Measurements from ENCODE around the gene FAM168A. TPM values are rescaled to one million over a fixed set of nuclear protein-coding genes. Genes with fewer than 3 reads are reported as not detected.

The FAM168A gene
- total and polyA plus RNA-seq, 12 donors = 7.7 to 41.8 (median 35.3) TPM

DNA sequence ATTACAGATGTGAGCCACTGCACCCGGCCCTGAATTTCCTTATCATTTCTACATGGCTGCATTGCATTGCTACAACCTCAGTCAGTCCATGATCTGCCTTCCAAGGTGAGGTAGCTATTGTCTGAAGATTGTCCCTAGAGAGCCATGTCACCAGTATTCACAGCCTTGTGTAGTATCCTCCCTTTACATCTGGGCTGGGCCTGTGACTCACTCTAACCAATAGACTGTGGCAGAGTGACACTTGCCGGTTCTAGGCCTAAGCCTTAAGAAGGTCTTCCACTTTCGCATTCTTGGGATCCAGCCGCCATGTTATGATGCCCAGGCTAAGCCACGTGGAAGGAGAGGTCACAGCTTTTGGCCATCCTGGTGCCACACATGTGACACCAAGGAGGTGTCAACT lies 38.3 kb upstream of the FAM168A start:
- no peaks in the 10 kb centered on the region for H3K36me3 ChIP-seq (replicated peaks in 1 of 2)
- intact Hi-C loops (cut with DNase I) = no loop called here
- no peak overlapping the region for H3K27ac ChIP-seq
- no peaks in the 10 kb centered on the region for H3K27me3 ChIP-seq
- no peaks in the 10 kb centered on the region for H3K4me1 ChIP-seq (replicated peaks in 1 of 2)
- no peak overlapping the region for H3K4me3 ChIP-seq
- 89 to 93% (median 90%) methylated on average over 2 to 5 of the region's 5 CpGs for WGBS, 4 donors
- no peaks in the 10 kb centered on the region for H3K9me3 ChIP-seq (replicated peaks in 1 of 3)
- no peak for DNase-seq
- TF ChIP-seq, protein P1, sequence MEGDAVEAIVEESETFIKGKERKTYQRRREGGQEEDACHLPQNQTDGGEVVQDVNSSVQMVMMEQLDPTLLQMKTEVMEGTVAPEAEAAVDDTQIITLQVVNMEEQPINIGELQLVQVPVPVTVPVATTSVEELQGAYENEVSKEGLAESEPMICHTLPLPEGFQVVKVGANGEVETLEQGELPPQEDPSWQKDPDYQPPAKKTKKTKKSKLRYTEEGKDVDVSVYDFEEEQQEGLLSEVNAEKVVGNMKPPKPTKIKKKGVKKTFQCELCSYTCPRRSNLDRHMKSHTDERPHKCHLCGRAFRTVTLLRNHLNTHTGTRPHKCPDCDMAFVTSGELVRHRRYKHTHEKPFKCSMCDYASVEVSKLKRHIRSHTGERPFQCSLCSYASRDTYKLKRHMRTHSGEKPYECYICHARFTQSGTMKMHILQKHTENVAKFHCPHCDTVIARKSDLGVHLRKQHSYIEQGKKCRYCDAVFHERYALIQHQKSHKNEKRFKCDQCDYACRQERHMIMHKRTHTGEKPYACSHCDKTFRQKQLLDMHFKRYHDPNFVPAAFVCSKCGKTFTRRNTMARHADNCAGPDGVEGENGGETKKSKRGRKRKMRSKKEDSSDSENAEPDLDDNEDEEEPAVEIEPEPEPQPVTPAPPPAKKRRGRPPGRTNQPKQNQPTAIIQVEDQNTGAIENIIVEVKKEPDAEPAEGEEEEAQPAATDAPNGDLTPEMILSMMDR (IDR thresholded peaks at IDR 0.05) = no peak
- no peak for TF ChIP-seq POLR2A (IDR thresholded peaks at IDR 0.05)

DNA sequence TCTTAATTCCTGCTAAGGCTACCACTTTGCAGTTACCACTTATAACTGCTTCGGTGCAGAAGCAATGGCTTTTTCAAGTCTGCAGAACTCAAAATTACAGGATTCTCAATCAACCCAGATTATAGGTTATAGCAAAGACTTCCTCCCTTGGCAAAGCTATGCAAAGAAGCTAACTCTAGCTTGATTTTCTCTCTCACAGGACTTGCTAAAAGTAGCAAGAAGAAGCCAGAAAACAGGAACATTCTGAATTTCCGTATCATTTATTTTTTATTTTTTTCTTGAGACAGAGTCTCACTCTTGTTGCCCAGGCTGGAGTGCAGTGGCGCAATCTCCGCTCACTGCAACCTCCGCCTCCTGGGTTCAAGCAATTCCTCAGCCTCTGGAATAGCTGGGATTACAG lies 37.8 kb upstream of the FAM168A start:
- intact Hi-C loops (cut with DNase I) = no loop called here

DNA sequence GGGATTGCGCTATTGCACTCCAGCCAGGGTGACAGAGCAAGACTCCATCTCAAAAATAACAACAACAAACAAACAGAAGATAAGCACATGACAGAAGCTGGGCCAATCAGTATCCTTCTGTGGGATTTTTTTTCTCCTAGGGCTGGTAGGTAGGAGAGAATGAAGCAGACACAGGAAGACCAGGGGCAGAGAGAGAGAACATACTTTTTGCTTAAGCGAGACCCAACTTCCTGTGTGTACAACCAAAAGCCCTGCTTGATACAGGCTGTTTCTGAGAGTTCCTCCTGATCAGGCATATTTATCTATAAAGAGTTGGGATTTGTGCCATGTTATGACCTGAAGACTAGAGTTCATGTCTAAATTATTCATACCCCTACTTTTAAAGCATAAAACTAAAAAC lies 36.1 kb upstream of the FAM168A start:
- WGBS, 4 donors = 79 to 89% (median 86%) methylated on average over 2 of the region's 2 CpGs
- no peak for TF ChIP-seq POLR2A (IDR thresholded peaks at IDR 0.05)
- TF ChIP-seq, protein P1 (IDR thresholded peaks at IDR 0.05) = no peak
- Histone ChIP-seq H3K4me1 (replicated peaks in 1 of 2) (no peaks in the 10 kb centered on the region), H3K36me3 (replicated peaks in 1 of 2) (no peaks in the 10 kb centered on the region), H3K4me3 (no peak overlapping the region), H3K27ac (no peak overlapping the region), H3K9me3 (replicated peaks in 1 of 3) (no peaks in the 10 kb centered on the region), H3K27me3 (no peaks in the 10 kb centered on the region)
- no peak for DNase-seq
- intact Hi-C loops (cut with DNase I) = no loop called here

More for the DNA sequence above, 37.8 kb upstream of the FAM168A start:
- no peaks in the 10 kb centered on the region for H3K9me3 ChIP-seq (replicated peaks in 1 of 3)
- DNase-seq = no peak
- H3K4me1 ChIP-seq (replicated peaks in 1 of 2) = no peaks in the 10 kb centered on the region
- H3K4me3 ChIP-seq = no peak overlapping the region
- WGBS, 4 donors = 83 to 89% (median 85%) methylated on average over 5 of the region's 5 CpGs
- no peaks in the 10 kb centered on the region for H3K36me3 ChIP-seq (replicated peaks in 1 of 2)
- no peaks in the 10 kb centered on the region for H3K27me3 ChIP-seq
- no peak overlapping the region for H3K27ac ChIP-seq
- TF ChIP-seq, protein P1 (IDR thresholded peaks at IDR 0.05) = no peak
- no peak for TF ChIP-seq POLR2A (IDR thresholded peaks at IDR 0.05)

DNA sequence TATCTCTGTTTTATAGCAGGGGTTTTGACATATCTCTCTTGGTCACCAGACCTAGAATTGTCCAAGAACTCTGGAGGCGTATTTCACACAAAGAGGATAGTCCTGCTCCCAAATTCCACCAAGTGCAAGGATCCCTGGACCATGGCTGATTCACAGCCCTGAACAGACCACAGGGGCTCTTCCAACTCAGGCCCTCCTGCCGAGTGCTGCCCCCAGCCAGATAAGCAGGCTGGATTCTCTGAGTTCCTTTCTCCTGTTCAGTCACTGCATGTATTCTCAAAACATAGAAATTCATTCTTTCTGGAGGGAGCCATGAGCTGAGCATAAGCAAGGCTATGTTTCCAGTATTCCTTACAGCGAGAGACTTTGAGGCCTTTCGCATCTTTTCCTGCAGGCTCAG lies 35.1 kb upstream of the FAM168A start:
- 91 to 96% (median 95%) methylated on average over 4 of the region's 4 CpGs for WGBS, 4 donors
- intact Hi-C loops (cut with DNase I) = no loop called here

More for the DNA sequence above, 35.1 kb upstream of the FAM168A start:
- TF ChIP-seq, protein P1 (IDR thresholded peaks at IDR 0.05) = no peak
- no peak for TF ChIP-seq POLR2A (IDR thresholded peaks at IDR 0.05)
- Histone ChIP-seq H3K9me3 (replicated peaks in 1 of 3) (no peaks in the 10 kb centered on the region), H3K4me1 (replicated peaks in 1 of 2) (no peaks in the 10 kb centered on the region), H3K4me3 (no peak overlapping the region), H3K27me3 (no peaks in the 10 kb centered on the region), H3K27ac (no peak overlapping the region), H3K36me3 (replicated peaks in 1 of 2) (no peaks in the 10 kb centered on the region)
- DNase-seq = no peak
